ENCODE data around the gene ZBP1.

ZBP1 gene

GRCh38 chr20:57577679-57578475 lies 42.3 kb downstream of the ZBP1 start:
- Histone ChIP-seq H4K20me1 (ENCODE audit: insufficient read depth, low read length) (no peaks in the 10 kb centered on the region), H3K79me2 (ENCODE audit: low read length) (no peaks in the 10 kb centered on the region), H3F3A (ENCODE audit: insufficient read depth, low read length) (no peaks in the 10 kb centered on the region), H3K27ac (ENCODE audit: low read length) (no peak overlapping the region), H2AFZ (ENCODE audit: low read length) (no peak overlapping the region), H3K36me3 (replicated peaks; ENCODE audit: insufficient read depth, low read length) (no peaks in the 10 kb centered on the region), H3K27me3 (replicated peaks; ENCODE audit: insufficient read depth, low read length) (peaks cover 100% of the 10 kb centered on the region), H3K4me1 (ENCODE audit: low read length) (no peaks in the 10 kb centered on the region), H3K9me2 (replicated peaks; ENCODE audit: insufficient read depth, low read length) (no peaks in the 10 kb centered on the region), H3K9me3 (replicated peaks; ENCODE audit: insufficient read depth, low read length) (no peaks in the 10 kb centered on the region), H3K9ac (ENCODE audit: low read length) (no peak overlapping the region), H3K4me3 (ENCODE audit: low read length) (no peak overlapping the region), H3K4me2 (ENCODE audit: low read depth, low read length) (no peak overlapping the region)
- TF ChIP-seq EZH2 (optimal IDR thresholded peaks at IDR 0.05; ENCODE audit: low read depth, low read length) (no peak), EZH2phosphoT487 (IDR thresholded peaks at IDR 0.05; ENCODE audit: low read length) (no peak), CTCF (IDR thresholded peaks at IDR 0.05; ENCODE audit: low read length) (no peak)
- DNase-seq: no peak

GRCh38 chr20:57576617-57577550 lies 43.3 kb downstream of the ZBP1 start:
- no peaks in the 10 kb centered on the region for H3K9me3 ChIP-seq (replicated peaks; ENCODE audit: insufficient read depth, low read length)
- H3K4me3 ChIP-seq (ENCODE audit: low read length): no peak overlapping the region
- no peak overlapping the region for H2AFZ ChIP-seq (ENCODE audit: low read length)
- H3K36me3 ChIP-seq (replicated peaks; ENCODE audit: insufficient read depth, low read length): no peaks in the 10 kb centered on the region
- no peaks in the 10 kb centered on the region for H3F3A ChIP-seq (ENCODE audit: insufficient read depth, low read length)
- H3K4me2 ChIP-seq (ENCODE audit: low read depth, low read length): no peak overlapping the region
- TF ChIP-seq EZH2 (optimal IDR thresholded peaks at IDR 0.05; ENCODE audit: low read depth, low read length): no peak
- TF ChIP-seq EZH2phosphoT487 (IDR thresholded peaks at IDR 0.05; ENCODE audit: low read length): no peak
- TF ChIP-seq CTCF (IDR thresholded peaks at IDR 0.05; ENCODE audit: low read length): no peak
- H3K79me2 ChIP-seq (ENCODE audit: low read length): no peaks in the 10 kb centered on the region
- DNase-seq: no peak
- H4K20me1 ChIP-seq (ENCODE audit: insufficient read depth, low read length): no peaks in the 10 kb centered on the region
- H3K27ac ChIP-seq (ENCODE audit: low read length): no peak overlapping the region
- H3K27me3 ChIP-seq (replicated peaks; ENCODE audit: insufficient read depth, low read length): peaks cover 100% of the 10 kb centered on the region
- no peaks in the 10 kb centered on the region for H3K9me2 ChIP-seq (replicated peaks; ENCODE audit: insufficient read depth, low read length)
- H3K9ac ChIP-seq (ENCODE audit: low read length): no peak overlapping the region
- no peaks in the 10 kb centered on the region for H3K4me1 ChIP-seq (ENCODE audit: low read length)

- DNase-seq: no peak
- H3K79me2 ChIP-seq (ENCODE audit: low read length): no peaks in the 10 kb centered on the region
- H3K9ac ChIP-seq (ENCODE audit: low read length): no peak overlapping the region
- no peaks in the 10 kb centered on the region for H3F3A ChIP-seq (ENCODE audit: insufficient read depth, low read length)
- no peak overlapping the region for H2AFZ ChIP-seq (ENCODE audit: low read length)
- H3K9me2 ChIP-seq (replicated peaks; ENCODE audit: insufficient read depth, low read length): no peaks in the 10 kb centered on the region
- H3K4me3 ChIP-seq (ENCODE audit: low read length): no peak overlapping the region
- H3K27me3 ChIP-seq (replicated peaks; ENCODE audit: insufficient read depth, low read length): peaks cover 98% of the 10 kb centered on the region
- H3K4me2 ChIP-seq (ENCODE audit: low read depth, low read length): no peak overlapping the region
- H3K9me3 ChIP-seq (replicated peaks; ENCODE audit: insufficient read depth, low read length): no peaks in the 10 kb centered on the region
- no peaks in the 10 kb centered on the region for H3K36me3 ChIP-seq (replicated peaks; ENCODE audit: insufficient read depth, low read length)
- H3K27ac ChIP-seq (ENCODE audit: low read length): no peak overlapping the region
- no peak for TF ChIP-seq CTCF (IDR thresholded peaks at IDR 0.05; ENCODE audit: low read length)
- no peak for TF ChIP-seq EZH2 (optimal IDR thresholded peaks at IDR 0.05; ENCODE audit: low read depth, low read length)
- no peak for TF ChIP-seq EZH2phosphoT487 (IDR thresholded peaks at IDR 0.05; ENCODE audit: low read length)
- H4K20me1 ChIP-seq (ENCODE audit: insufficient read depth, low read length): no peaks in the 10 kb centered on the region
- no peaks in the 10 kb centered on the region for H3K4me1 ChIP-seq (ENCODE audit: low read length)
Measured at GRCh38 chr20:57576002-57576401, 44.2 kb downstream of the ZBP1 start.
